RWPE1 (cell line): ENCODE data around the gene ROR2.

Experiments used
- CTCF ChIA-PET: fragments of 350-600 bp; sonication (Branson Sonifier 250); formaldehyde crosslinking; extraction: SDS; loops from one replicate; lab custom pipeline; 2021; lab: Yijun Ruan, JAX
- POLR2A ChIA-PET: fragments of 400-600 bp; formaldehyde crosslinking; extraction: SDS; loops from one replicate; lab custom pipeline; 2020; ENCODE audit warnings: antibody characterized with exemption; ENCODE audit not compliant: low non-redundant PET; lab: Yijun Ruan, JAX
- DNase-seq: peaks from one replicate; pipeline ENCODE4 v3.0.0; 2012; ENCODE audit warnings: low spot score
- H3K27ac ChIP-seq: fragments of 450-650 bp; 2 replicates; pipeline ENCODE4 v1.5.1; 2017
- TF ChIP-seq, protein P1 (sequence below): fragments of 450-650 bp; conservative IDR thresholded peaks from 2 replicates; pipeline ENCODE4 v1.5.1; 2017; ENCODE audit warnings: low read depth, mild to moderate bottlenecking

Gene ROR2

DNA sequence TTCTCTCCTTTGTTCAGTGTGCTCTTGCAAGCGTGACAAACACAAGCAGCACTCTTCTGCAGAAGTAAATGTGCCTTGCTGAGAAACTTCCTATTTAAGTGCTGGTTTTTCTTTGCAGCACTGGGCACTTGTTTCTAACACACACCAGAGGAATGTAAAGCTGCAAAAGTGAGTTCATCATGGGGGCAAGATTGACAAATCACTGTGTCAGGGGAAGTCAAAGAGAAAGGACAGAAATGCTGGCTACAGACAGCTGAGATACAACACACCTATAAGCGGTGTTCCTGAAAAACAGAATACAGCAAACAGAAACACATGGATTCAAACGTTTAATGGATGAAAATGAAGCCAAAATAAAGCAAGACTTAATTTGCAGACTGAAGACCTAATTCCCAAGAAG lies 19.6 kb downstream of the ROR2 start:
- POLR2A ChIA-PET = no interaction called here
- TF ChIP-seq, protein P1, sequence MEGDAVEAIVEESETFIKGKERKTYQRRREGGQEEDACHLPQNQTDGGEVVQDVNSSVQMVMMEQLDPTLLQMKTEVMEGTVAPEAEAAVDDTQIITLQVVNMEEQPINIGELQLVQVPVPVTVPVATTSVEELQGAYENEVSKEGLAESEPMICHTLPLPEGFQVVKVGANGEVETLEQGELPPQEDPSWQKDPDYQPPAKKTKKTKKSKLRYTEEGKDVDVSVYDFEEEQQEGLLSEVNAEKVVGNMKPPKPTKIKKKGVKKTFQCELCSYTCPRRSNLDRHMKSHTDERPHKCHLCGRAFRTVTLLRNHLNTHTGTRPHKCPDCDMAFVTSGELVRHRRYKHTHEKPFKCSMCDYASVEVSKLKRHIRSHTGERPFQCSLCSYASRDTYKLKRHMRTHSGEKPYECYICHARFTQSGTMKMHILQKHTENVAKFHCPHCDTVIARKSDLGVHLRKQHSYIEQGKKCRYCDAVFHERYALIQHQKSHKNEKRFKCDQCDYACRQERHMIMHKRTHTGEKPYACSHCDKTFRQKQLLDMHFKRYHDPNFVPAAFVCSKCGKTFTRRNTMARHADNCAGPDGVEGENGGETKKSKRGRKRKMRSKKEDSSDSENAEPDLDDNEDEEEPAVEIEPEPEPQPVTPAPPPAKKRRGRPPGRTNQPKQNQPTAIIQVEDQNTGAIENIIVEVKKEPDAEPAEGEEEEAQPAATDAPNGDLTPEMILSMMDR = no peak
- no peak for DNase-seq

DNA sequence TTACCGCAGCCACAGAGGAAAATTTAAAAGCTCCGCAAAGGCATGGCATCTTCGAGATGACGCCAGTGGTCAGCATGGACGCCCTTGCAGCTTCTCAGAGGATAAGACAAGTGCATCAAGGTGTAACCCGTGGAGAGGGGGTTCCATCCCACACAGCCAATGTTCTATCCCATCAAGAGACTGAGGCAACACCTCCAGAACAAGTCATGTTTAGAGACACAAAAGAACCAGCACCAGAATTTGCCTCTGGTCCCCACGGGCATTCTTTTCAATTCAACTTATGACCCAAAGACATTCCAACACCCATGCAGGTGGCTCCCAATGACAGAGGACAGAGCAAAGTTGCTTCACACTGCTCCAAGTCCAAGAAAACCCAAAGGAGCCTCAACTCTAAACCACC lies 20.7 kb downstream of the ROR2 start:
- POLR2A ChIA-PET = no interaction called here
- CTCF ChIA-PET = no interaction called here
- TF ChIP-seq, protein P1 = no peak
- H3K27ac ChIP-seq = no peak overlapping the region
- DNase-seq = no peak

More for the DNA sequence above, 19.6 kb downstream of the ROR2 start:
- H3K27ac ChIP-seq = no peak overlapping the region
- CTCF ChIA-PET = no interaction called here

DNA sequence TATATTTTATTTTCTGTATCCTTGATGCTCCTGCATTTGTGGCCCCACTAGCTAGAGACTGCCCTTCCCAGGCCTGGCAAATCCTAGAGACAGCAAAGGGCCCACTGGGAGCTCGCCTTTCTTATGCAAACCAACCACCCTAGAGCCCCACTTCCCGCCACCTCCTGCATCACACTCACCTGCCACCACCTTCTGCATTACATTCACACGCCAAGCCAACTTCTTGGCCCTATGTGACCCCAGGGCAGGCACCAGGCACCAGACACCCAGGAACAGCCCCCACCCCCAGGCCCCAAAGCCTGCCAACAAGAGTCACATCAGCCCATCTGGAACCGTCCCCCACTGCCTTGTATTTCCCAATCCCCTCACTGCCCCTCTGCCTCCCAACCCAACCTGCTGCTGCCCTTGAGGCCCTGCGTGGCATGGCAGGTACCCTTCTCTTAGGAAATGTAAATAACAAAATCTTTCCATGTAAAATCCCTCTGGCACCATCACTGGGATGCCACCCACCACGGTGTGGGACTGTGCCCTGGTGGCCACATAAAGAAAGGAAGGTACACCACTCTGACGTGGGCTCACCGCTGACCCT lies 22.0 kb downstream of the ROR2 start:
- CTCF ChIA-PET = no interaction called here
- no peak overlapping the region for H3K27ac ChIP-seq
- POLR2A ChIA-PET = no interaction called here
- DNase-seq = no peak
- TF ChIP-seq, protein P1 = no peak

DNA sequence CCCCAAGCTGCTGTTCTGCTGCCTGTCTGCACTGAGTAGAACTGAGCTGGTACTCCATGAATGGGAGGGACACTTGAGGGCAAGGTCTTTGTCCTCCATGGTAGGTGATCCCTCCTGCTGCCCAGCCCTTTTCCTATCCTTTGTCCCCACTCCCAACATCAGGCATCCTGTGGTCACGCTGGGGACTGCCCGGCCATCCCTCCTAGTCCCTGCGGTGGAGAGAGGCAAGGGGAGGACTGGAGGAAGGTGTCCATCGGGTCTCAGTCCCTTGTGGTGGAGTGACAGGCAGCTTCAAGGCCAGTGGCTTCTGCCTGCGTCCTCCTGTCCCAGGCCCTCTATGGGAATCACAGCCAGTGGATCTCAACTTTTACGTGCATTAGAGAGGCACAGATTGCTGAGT lies 25.9 kb downstream of the ROR2 start:
- CTCF ChIA-PET = interaction anchor here (0.5 kb wide), 1 partner anchor 33 kb away, joined by 3 read pairs; no protein-coding TSS in a partner anchor
- no peak for DNase-seq
- POLR2A ChIA-PET = no interaction called here
- no peak overlapping the region for H3K27ac ChIP-seq
- TF ChIP-seq, protein P1 = no peak

DNA sequence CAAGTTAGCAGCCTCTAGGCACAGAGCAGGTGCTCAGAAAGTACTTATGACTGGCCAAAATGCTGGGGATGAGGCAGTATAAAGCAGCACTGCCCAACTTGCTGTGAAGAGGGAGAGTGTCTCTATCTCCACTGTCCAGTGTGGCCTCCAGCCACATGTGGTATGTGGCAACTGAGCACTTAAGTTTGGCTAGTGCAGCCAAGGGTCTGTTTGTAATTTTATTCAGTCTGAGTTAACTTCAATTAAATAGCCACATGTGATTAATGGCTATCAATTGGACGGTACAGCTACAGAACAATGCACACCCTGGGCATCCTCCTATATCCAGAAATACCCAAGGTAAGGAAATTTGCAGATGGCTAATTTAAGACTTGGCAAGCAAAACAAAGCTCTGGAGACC lies 26.9 kb downstream of the ROR2 start:
- POLR2A ChIA-PET = no interaction called here
- CTCF ChIA-PET = no interaction called here
- TF ChIP-seq, protein P1 = no peak

DNA sequence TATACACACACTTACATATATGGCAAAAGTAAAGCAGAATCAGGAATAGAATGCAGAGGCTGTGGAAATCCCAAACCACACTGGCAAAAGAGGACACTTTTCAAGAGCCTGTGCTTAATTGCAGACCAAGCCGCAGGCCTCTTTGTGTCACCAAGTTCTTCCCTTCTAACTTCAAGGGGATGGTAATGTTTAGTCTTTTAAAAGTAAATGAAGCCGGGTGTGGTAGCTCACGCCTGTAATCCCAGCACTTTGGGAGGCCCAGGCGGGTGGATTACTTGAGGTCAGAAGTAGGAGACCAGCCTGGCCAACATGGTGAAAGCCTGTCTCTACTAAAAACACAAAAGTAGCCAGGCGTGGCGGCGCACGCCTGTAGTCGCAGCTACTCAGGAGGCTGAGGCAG lies 28.7 kb downstream of the ROR2 start:
- CTCF ChIA-PET = no interaction called here
- POLR2A ChIA-PET = no interaction called here
- TF ChIP-seq, protein P1 = no peak
- no peak overlapping the region for H3K27ac ChIP-seq
- no peak for DNase-seq

More for the DNA sequence above, 26.9 kb downstream of the ROR2 start:
- H3K27ac ChIP-seq = no peak overlapping the region
- no peak for DNase-seq
